Hepatocyte (in vitro differentiated cells): Measurements from ENCODE around the gene GBP2.

Source experiments
- CTCF ChIP-seq: fragments of 200-600 bp; sonication (generic); IDR thresholded peaks from 2 replicates; pipeline ENCODE4 v1.5.1; 2016; ENCODE audit warnings: antibody characterized with exemption, mild to moderate bottlenecking; ENCODE audit not compliant: poor library complexity
- EZH2 ChIP-seq: fragments of 200-600 bp; sonication (generic); IDR thresholded peaks from 2 replicates; pipeline ENCODE4 v1.6.1; 2016; ENCODE audit warnings: antibody characterized with exemption, mild to moderate bottlenecking, borderline replicate concordance

GRCh38 chr1:89125240-89125912 lies 538 bp downstream of the GBP2 start:
- no peak for TF ChIP-seq CTCF
- no peak for TF ChIP-seq EZH2
